Upper lobe of right lung (tissue), 1 donor: ENCODE measurements around the gene KAT6B. TPM values are rescaled to one million over a fixed set of nuclear protein-coding genes. Genes with fewer than 3 reads are reported as not detected.
A peak's percentile ranks its signal among the peaks of the same experiment; 100 is the strongest.

Experiments
- ATAC-seq: fragments of 200-7000 bp; cut with Tn5 transposase; one replicate; pipeline ENCODE4 v1.9.1; 2020; ENCODE audit warnings: mild to moderate bottlenecking, moderate library complexity
- DNase-seq: peaks from one replicate; pipeline ENCODE4 v3.0.0-alpha.2; 2020
- H3K27ac ChIP-seq: fragments of 200-600 bp; one replicate; pipeline ENCODE4 v1.8.0; 2022
- H3K27me3 ChIP-seq: fragments of 200-600 bp; one replicate; pipeline ENCODE4 v1.8.0; 2022; ENCODE audit warnings: mild to moderate bottlenecking
- H3K36me3 ChIP-seq: fragments of 200-600 bp; one replicate; pipeline ENCODE4 v1.8.0; 2022
- H3K4me1 ChIP-seq: fragments of 200-600 bp; one replicate; pipeline ENCODE4 v1.8.0; 2022
- H3K4me3 ChIP-seq: fragments of 200-600 bp; one replicate; pipeline ENCODE4 v1.8.0; 2022; ENCODE audit warnings: mild to moderate bottlenecking
- H3K9me3 ChIP-seq: fragments of 200-600 bp; one replicate; pipeline ENCODE4 v1.8.0; 2022
- CTCF ChIP-seq: fragments of 200-600 bp; IDR thresholded peaks from one replicate; pipeline ENCODE4 v1.8.0; 2022; ENCODE audit warnings: antibody characterized with exemption
- intact Hi-C: fragments of 100-400 bp; cut with DNase I; formaldehyde crosslinking; loops from one replicate; pipeline ENCODE4 v1.11.0; 2022
- total RNA-seq: library from RNA; stranded (reverse); fragmentation: NEBNext Ultra II Directional; extraction: Animal tissue kit (Norgen Biotek cat#: 25700); gene quantifications from one replicate; pipeline ENCODE4 v1.2.1, GENCODE V29; 2021
- donor health status: DM: no; HTN: yes; CAD: no; lungs with severe emphysema.

Gene KAT6B
- total RNA-seq, 1 donor from 2014 or later = 45.4 TPM

DNA sequence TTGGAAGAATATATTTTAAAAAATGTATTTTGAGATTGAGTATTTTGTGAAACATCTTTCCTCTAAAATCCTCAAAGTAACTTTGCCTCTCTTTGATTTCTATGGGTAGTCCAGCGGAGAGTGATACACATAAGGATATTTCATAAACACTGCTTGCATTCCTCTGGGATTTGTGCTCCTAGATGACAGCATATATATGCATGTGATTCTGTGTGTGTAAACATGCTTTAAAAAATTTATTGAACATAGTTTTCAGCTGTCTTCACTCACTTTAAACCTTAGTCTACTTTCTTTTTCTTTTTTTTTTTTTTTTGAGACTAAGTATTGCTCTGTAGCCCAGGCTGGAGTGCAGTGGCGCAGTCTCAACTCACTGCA, 84.6 kb downstream of the KAT6B start:
- TF ChIP-seq CTCF = no peak
- intact Hi-C loops = no loop called here
- DNase-seq = no peak

GRCh38 chr10:74912182-74912581, 85.8 kb downstream of the KAT6B start:
- H3K4me3 ChIP-seq = no peak overlapping the region
- ATAC-seq (no peak), DNase-seq (no peak)
- H3K27ac ChIP-seq = no peak overlapping the region
- TF ChIP-seq CTCF = no peak
- no peaks in the 10 kb centered on the region for H3K9me3 ChIP-seq
- intact Hi-C loops = no loop called here
- no peaks in the 10 kb centered on the region for H3K27me3 ChIP-seq
- H3K4me1 ChIP-seq = peaks cover 5% of the 10 kb centered on the region
- H3K36me3 ChIP-seq = no peaks in the 10 kb centered on the region

More for the DNA sequence above, 84.6 kb downstream of the KAT6B start:
- Histone ChIP-seq H3K9me3 (no peaks in the 10 kb centered on the region), H3K27ac (no peak overlapping the region), H3K27me3 (no peaks in the 10 kb centered on the region), H3K36me3 (no peaks in the 10 kb centered on the region), H3K4me1 (peaks cover 5% of the 10 kb centered on the region), H3K4me3 (no peak overlapping the region)
- no peak for ATAC-seq

DNA sequence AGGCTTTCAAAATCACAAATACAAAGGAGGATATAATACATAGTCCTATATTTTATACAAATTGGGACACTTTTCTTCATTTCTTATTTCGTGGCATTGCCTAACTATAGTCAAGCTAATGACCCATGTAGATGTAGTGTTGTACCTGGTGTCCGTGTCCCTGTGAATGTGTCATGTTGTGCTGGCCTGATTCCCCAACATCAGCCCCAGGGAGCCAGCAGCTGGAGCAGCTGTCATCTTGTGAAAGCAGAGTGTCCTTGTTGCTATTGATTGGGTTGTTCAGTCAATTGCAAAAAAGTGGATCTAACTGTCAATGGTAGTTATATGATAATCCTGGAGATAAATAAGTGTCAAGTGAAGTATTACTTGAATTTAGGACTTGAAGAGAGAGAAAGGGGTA, 86.3 kb downstream of the KAT6B start:
- DNase-seq (no peak), ATAC-seq (no peak)
- Histone ChIP-seq H3K9me3 (no peaks in the 10 kb centered on the region), H3K4me1 (peaks cover 5% of the 10 kb centered on the region), H3K27ac (no peak overlapping the region), H3K36me3 (no peaks in the 10 kb centered on the region), H3K27me3 (no peaks in the 10 kb centered on the region), H3K4me3 (no peak overlapping the region)
- intact Hi-C loops = no loop called here
- no peak for TF ChIP-seq CTCF

- intact Hi-C loops = no loop called here
Observed at GRCh38 chr10:74913377-74913979, 87.1 kb downstream of the KAT6B start.

GRCh38 chr10:74916283-74916682, 89.9 kb downstream of the KAT6B start:
- H3K4me1 ChIP-seq = peaks cover 7% of the 10 kb centered on the region

More at GRCh38 chr10:74913377-74913979, 87.1 kb downstream of the KAT6B start:
- ATAC-seq (peak; percentile 15), DNase-seq (no peak)
- no peak for TF ChIP-seq CTCF
- no peaks in the 10 kb centered on the region for H3K36me3 ChIP-seq
- H3K4me3 ChIP-seq = no peak overlapping the region
- H3K27ac ChIP-seq = no peak overlapping the region
- no peaks in the 10 kb centered on the region for H3K9me3 ChIP-seq
- H3K27me3 ChIP-seq = no peaks in the 10 kb centered on the region
- peaks cover 5% of the 10 kb centered on the region for H3K4me1 ChIP-seq

More at GRCh38 chr10:74916283-74916682, 89.9 kb downstream of the KAT6B start:
- Histone ChIP-seq H3K27me3 (no peaks in the 10 kb centered on the region), H3K4me3 (no peak overlapping the region), H3K9me3 (no peaks in the 10 kb centered on the region), H3K36me3 (no peaks in the 10 kb centered on the region), H3K27ac (no peak overlapping the region)
- intact Hi-C loops = no loop called here
- DNase-seq = no peak
- TF ChIP-seq CTCF = no peak
- ATAC-seq = no peak
